Prostate gland (tissue), 2 donors: ENCODE measurements around the gene PLBD2. TPM values are rescaled to one million over a fixed set of nuclear protein-coding genes. Genes with fewer than 3 reads are reported as not detected.

Experiments
- DNase-seq: peaks from one replicate; pipeline ENCODE4 v3.0.0-alpha.2; 2019; ENCODE audit warnings: low spot score
- H3K27ac ChIP-seq, 2 donors: fragments of 200-600 bp; sonication (generic); 2 replicates each; pipeline ENCODE4 v1.5.1; 2017 to 2019
- H3K27me3 ChIP-seq: fragments of 200-600 bp; sonication (generic); replicated peaks from 2 replicates; pipeline ENCODE4 v1.5.1; 2019; ENCODE audit not compliant: insufficient read depth
- H3K36me3 ChIP-seq, 2 donors: fragments of 200-600 bp; sonication (generic); 1 replicate in 1 of 2; 2 replicates in 1 of 2; pipeline versions ENCODE4 v1.5.1 to v1.8.1; 2017 to 2019
- H3K4me1 ChIP-seq: fragments of 200-600 bp; sonication (generic); replicated peaks from 2 replicates; pipeline ENCODE4 v1.5.1; 2019
- H3K4me3 ChIP-seq, 2 donors: fragments of 200-600 bp; sonication (generic); 2 replicates each; pipeline ENCODE4 v1.5.1; 2017 to 2019
- H3K9me3 ChIP-seq: fragments of 200-600 bp; sonication (generic); 2 replicates; pipeline ENCODE4 v1.5.1; 2017
- CTCF ChIP-seq, 4 experiments: fragments of 200-600 bp in 2 of 4; fragments of 450-650 bp in 2 of 4; sonication (generic) in 2 of 4; IDR thresholded peaks; 1 replicate in 3 of 4; 2 replicates in 1 of 4; pipeline ENCODE4 v1.5.1; 2016 to 2019; ENCODE audit warnings: antibody characterized with exemption in 4 of 4, mild to moderate bottlenecking in 2 of 4, moderate library complexity in 2 of 4
- POLR2A ChIP-seq: fragments of 450-650 bp; IDR thresholded peaks from one replicate; pipeline ENCODE4 v1.6.1; 2016; ENCODE audit warnings: antibody characterized with exemption, mild to moderate bottlenecking
- POLR2AphosphoS5 ChIP-seq: sonication (generic); formaldehyde crosslinking; IDR thresholded peaks from one replicate; pipeline ENCODE4 v1.6.1; 2017; ENCODE audit warnings: antibody characterized with exemption
- WGBS: methylation state at CpG from one replicate; pipeline ENCODE4 v1.1.5; 2018; 5-methylcytosine and 5-hydroxymethylcytosine counted together
- intact Hi-C: fragments of 100-400 bp; cut with DNase I; formaldehyde crosslinking; loops from one replicate; pipeline ENCODE4 v1.14.2; 2022
- total RNA-seq, 2 donors: library from RNA; depleted of rRNA; stranded (reverse); fragments of >200 nt; gene quantifications; one replicate each; pipeline ENCODE4 v1.1.0, GENCODE V29; 2016

The PLBD2 gene
- total RNA-seq, 2 donors from 2014 or later = 48.2 to 114 TPM

- intact Hi-C loops = loop anchor here (10.0 kb wide), 2 partner anchors 110 to 230 kb away; no protein-coding TSS in a partner anchor
- no peak overlapping the region for H3K4me3 ChIP-seq
These were observed 66.1 kb downstream of the PLBD2 start for GRCh38 chr12:113424456-113424855.

DNA sequence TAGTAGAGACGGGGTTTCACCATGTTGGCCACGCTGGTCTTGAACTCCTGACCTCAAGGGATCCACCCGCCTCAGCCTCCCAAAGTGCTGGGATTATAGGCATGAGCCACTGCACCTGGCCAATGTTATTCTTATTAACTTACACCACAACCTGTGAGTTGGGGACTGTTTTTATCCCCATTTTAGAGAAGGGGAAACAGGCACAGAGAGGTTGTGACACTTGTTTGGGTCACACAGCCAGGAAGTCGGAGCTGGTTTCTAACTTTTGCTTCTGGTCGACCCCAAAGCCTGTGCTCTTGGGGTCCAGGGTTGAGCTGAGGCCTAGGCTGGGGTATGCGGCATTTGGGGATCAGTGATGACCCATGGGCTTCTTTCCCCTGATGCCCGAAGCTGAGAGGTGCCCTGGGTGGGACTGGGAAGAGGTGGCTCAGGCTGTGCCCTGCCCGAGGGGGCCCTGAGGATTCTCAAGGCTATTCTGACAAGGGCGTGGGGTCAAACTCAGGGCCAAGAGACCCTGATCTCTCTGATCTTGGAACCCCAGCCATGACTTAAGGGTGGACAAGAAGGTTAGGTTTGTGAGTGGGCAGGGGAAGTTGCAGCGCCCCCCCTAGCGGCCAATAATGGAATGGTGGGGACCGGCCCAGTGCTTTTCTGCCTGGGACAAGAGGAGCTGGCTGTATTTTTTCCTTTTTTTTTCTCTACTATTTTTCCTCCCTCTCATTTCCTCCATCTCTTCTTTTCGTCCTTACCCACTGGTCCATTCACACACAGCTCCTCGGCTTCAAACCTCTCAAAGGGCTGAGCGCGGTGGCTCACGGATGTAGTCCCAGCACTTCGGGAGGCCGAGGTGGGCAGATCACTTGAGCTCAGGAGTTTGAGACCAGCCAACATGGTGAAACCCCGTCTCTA, 66.8 kb downstream of the PLBD2 start:
- Histone ChIP-seq H3K4me1 (no peaks in the 10 kb centered on the region), H3K9me3 (no peaks in the 10 kb centered on the region), H3K4me3 (no peak overlapping the region), H3K36me3 (no peaks in the 10 kb centered on the region), H3K27me3 (no peaks in the 10 kb centered on the region), H3K27ac (no peak overlapping the region)
- no peak for DNase-seq
- WGBS = 69% methylated on average over 20 of the region's 20 CpGs
- intact Hi-C loops = loop anchor here (10.0 kb wide), 2 partner anchors 110 to 230 kb away; no protein-coding TSS in a partner anchor
- no peak for TF ChIP-seq POLR2A
- TF ChIP-seq POLR2AphosphoS5 = no peak
- TF ChIP-seq CTCF (IDR thresholded peaks at IDR 0.05) = peak; percentile 54 to 77 (median 64)

More at GRCh38 chr12:113424456-113424855, 66.1 kb downstream of the PLBD2 start:
- WGBS = 95% methylated on average over 1 of the region's 1 CpG
- Histone ChIP-seq H3K4me1 (no peaks in the 10 kb centered on the region), H3K27me3 (no peaks in the 10 kb centered on the region), H3K36me3 (no peaks in the 10 kb centered on the region), H3K27ac (no peak overlapping the region), H3K9me3 (no peaks in the 10 kb centered on the region)
- no peak for TF ChIP-seq POLR2A
- no peak for TF ChIP-seq CTCF (IDR thresholded peaks at IDR 0.05)
- no peak for TF ChIP-seq POLR2AphosphoS5
- DNase-seq = no peak

DNA sequence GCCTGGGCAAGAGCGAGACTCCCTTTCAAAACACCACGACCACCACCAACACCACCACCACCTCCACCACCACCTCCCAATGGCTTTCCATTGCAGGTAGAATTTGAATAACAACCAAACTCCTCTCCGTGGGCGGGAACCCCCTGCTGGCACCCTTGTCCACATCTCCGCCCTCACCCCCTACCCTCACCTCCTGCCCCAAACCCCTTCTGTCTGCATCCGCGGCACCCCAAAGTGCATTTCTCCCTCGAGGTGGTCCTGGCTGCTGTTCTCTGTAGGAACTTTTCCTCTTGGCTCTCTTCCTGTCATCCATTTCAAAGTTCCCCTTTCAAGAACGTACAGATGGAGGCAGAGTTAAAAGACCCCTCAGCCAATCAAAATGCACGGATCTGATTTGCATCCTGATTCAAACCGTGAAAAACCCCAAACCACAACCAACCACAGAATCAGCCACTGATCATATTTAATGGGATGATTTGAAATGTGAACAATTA, 67.6 kb downstream of the PLBD2 start:
- 43% methylated on average over 11 of the region's 11 CpGs for WGBS
- no peaks in the 10 kb centered on the region for H3K4me1 ChIP-seq
- intact Hi-C loops = loop anchor here (10.0 kb wide), 2 partner anchors 111 to 231 kb away; no protein-coding TSS in a partner anchor

GRCh38 chr12:113427882-113428281, 69.5 kb downstream of the PLBD2 start:
- H3K4me1 ChIP-seq = no peaks in the 10 kb centered on the region
- no peaks in the 10 kb centered on the region for H3K27me3 ChIP-seq
- H3K4me3 ChIP-seq = no peak overlapping the region
- no peak for TF ChIP-seq POLR2A
- TF ChIP-seq POLR2AphosphoS5 = no peak
- TF ChIP-seq CTCF (IDR thresholded peaks at IDR 0.05) = no peak
- intact Hi-C loops = loop anchor here (10.0 kb wide), 2 partner anchors 113 to 233 kb away; no protein-coding TSS in a partner anchor
- H3K36me3 ChIP-seq = no peaks in the 10 kb centered on the region
- 61% methylated on average over 9 of the region's 9 CpGs for WGBS
- H3K9me3 ChIP-seq = no peaks in the 10 kb centered on the region
- no peak overlapping the region for H3K27ac ChIP-seq
- no peak for DNase-seq

More for the DNA sequence above, 67.6 kb downstream of the PLBD2 start:
- Histone ChIP-seq H3K27me3 (no peaks in the 10 kb centered on the region), H3K4me3 (no peak overlapping the region), H3K36me3 (no peaks in the 10 kb centered on the region), H3K27ac (no peak overlapping the region), H3K9me3 (no peaks in the 10 kb centered on the region)
- no peak for DNase-seq
- TF ChIP-seq POLR2AphosphoS5 (no peak), CTCF (IDR thresholded peaks at IDR 0.05) (no peak), POLR2A (no peak)
